Panc1 (cell line): ENCODE measurements around the gene ZFAND3.

Experiments
- CTCF ChIP-seq: fragments of 450-650 bp; IDR thresholded peaks from 2 replicates; pipeline ENCODE4 v1.5.1; 2017; ENCODE audit warnings: mild to moderate bottlenecking
- POLR2AphosphoS5 ChIP-seq: IDR thresholded peaks from 2 replicates; pipeline ENCODE4 v1.6.1; 2012; ENCODE audit warnings: mild to moderate bottlenecking, low read depth, low read length, moderate library complexity
- SIN3A ChIP-seq: IDR thresholded peaks from 2 replicates; pipeline ENCODE4 v1.6.1; 2012; ENCODE audit warnings: low read depth, mild to moderate bottlenecking, low read length, moderate library complexity, borderline replicate concordance; ENCODE audit not compliant: insufficient read depth

GRCh38 chr6:37967651-37968050 is 148.1 kb downstream of the ZFAND3 start:
- TF ChIP-seq SIN3A (no peak), CTCF (no peak), POLR2AphosphoS5 (no peak)
